Astrocyte (in vitro differentiated cells and primary cell): ENCODE data around the gene RHOBTB1. TPM values are rescaled to one million over a fixed set of nuclear protein-coding genes. Genes with fewer than 3 reads are reported as not detected.
A peak's percentile ranks its signal among the peaks of the same experiment; 100 is the strongest.

Source experiments
- DNase-seq: peaks from one replicate; pipeline ENCODE4 v3.0.0-alpha.2; 2010; ENCODE audit warnings: low read depth
- FAIRE-seq: peaks from 2 replicates; lab custom pipeline; 2011; peaks lifted over from hg19 to GRCh38; lab: Jason Lieb, UNC
- H2AFZ ChIP-seq: 2 replicates; pipeline ENCODE4 v1.6.0; 2012; ENCODE audit warnings: low read depth, low read length, inconsistent platforms
- H3K27ac ChIP-seq: 2 replicates; pipeline ENCODE4 v1.5.1; 2011; ENCODE audit warnings: low read depth, low read length, inconsistent platforms
- H3K27me3 ChIP-seq: 2 replicates; pipeline ENCODE4 v1.6.0; 2011; ENCODE audit warnings: low read length, inconsistent platforms; ENCODE audit not compliant: insufficient read depth
- H3K36me3 ChIP-seq: 2 replicates; pipeline ENCODE4 v1.5.1; 2011; ENCODE audit warnings: low read length, inconsistent platforms; ENCODE audit not compliant: insufficient read depth
- H3K4me1 ChIP-seq: 2 replicates; pipeline ENCODE4 v1.5.1; 2011; ENCODE audit warnings: low read length, inconsistent platforms; ENCODE audit not compliant: insufficient read depth
- H3K4me2 ChIP-seq: 2 replicates; pipeline ENCODE4 v1.6.0; 2012; ENCODE audit warnings: low read length, inconsistent platforms
- H3K4me3 ChIP-seq: 2 replicates; pipeline ENCODE4 v1.5.1; 2011; ENCODE audit warnings: low read depth, mild to moderate bottlenecking, low read length, inconsistent platforms; ENCODE audit not compliant: insufficient read depth
- H3K79me2 ChIP-seq: 2 replicates; pipeline ENCODE4 v1.6.0; 2012; ENCODE audit warnings: mild to moderate bottlenecking, low read length, inconsistent platforms; ENCODE audit not compliant: insufficient read depth
- H3K9ac ChIP-seq: 2 replicates; pipeline ENCODE4 v1.6.0; 2012; ENCODE audit warnings: mild to moderate bottlenecking, low read length, inconsistent platforms
- H3K9me3 ChIP-seq: 2 replicates; pipeline ENCODE4 v1.5.1; 2012; ENCODE audit warnings: low read depth, mild to moderate bottlenecking, low read length, inconsistent platforms; ENCODE audit not compliant: insufficient read depth
- H4K20me1 ChIP-seq: 2 replicates; pipeline ENCODE4 v1.6.0; 2012; ENCODE audit warnings: low read length, inconsistent platforms; ENCODE audit not compliant: insufficient read depth
- H3K27ac Mint-ChIP-seq: one replicate; pipeline ENCODE4 v1.8.0; 2021; ENCODE audit warnings: mild to moderate bottlenecking, mixed read lengths; ENCODE audit not compliant: unreplicated experiment
- H3K27me3 Mint-ChIP-seq: one replicate; pipeline ENCODE4 v1.8.0; 2021; ENCODE audit warnings: low read depth, mixed read lengths; ENCODE audit not compliant: unreplicated experiment
- H3K36me3 Mint-ChIP-seq: one replicate; pipeline ENCODE4 v1.8.0; 2021; ENCODE audit warnings: low read depth, mixed read lengths; ENCODE audit not compliant: unreplicated experiment
- H3K4me1 Mint-ChIP-seq: one replicate; pipeline ENCODE4 v1.8.0; 2021; ENCODE audit warnings: low read depth, mixed read lengths; ENCODE audit not compliant: unreplicated experiment
- H3K4me3 Mint-ChIP-seq: one replicate; pipeline ENCODE4 v1.8.0; 2021; ENCODE audit warnings: mild to moderate bottlenecking, moderate library complexity, mixed read lengths; ENCODE audit not compliant: unreplicated experiment
- H3K9me3 Mint-ChIP-seq: one replicate; pipeline ENCODE4 v1.8.0; 2021; ENCODE audit warnings: mild to moderate bottlenecking, mixed read lengths; ENCODE audit not compliant: unreplicated experiment
- CTCF ChIP-seq: IDR thresholded peaks from 2 replicates; pipeline ENCODE4 v1.5.1; 2011; ENCODE audit warnings: low read depth, mild to moderate bottlenecking, inconsistent platforms, low read length, moderate library complexity; ENCODE audit not compliant: insufficient read depth
- EZH2 ChIP-seq: IDR thresholded peaks from 2 replicates; pipeline ENCODE4 v1.6.1; 2012; ENCODE audit warnings: mild to moderate bottlenecking, low read length, inconsistent platforms; ENCODE audit not compliant: insufficient read depth
- total RNA-seq: library from RNA; stranded (reverse); gene quantifications from 2 replicates; pipeline ENCODE4 v1.2.1, GENCODE V29; 2021

Gene RHOBTB1
- total RNA-seq, 1 donor from 2014 or later = 46.5 TPM

GRCh38 chr10:60911216-60911615 is 32.8 kb downstream of the RHOBTB1 start:
- no peak overlapping the region for H3K4me3 ChIP-seq

GRCh38 chr10:60910543-60910942 is 33.4 kb downstream of the RHOBTB1 start:
- FAIRE-seq (no peak), DNase-seq (no peak)
- TF ChIP-seq CTCF = no peak
- TF ChIP-seq EZH2 = no peak
- no peak overlapping the region for H2AFZ ChIP-seq
- H3K27me3 Mint-ChIP-seq = no peaks in the 10 kb centered on the region
- peaks cover 5% of the 10 kb centered on the region for H3K9me3 Mint-ChIP-seq
- peaks cover 15% of the 10 kb centered on the region for H3K36me3 ChIP-seq
- H3K4me1 ChIP-seq = peaks cover 18% of the 10 kb centered on the region
- H3K4me2 ChIP-seq = no peak overlapping the region
- no peak overlapping the region for H3K4me3 Mint-ChIP-seq
- no peaks in the 10 kb centered on the region for H4K20me1 ChIP-seq
- H3K79me2 ChIP-seq = no peaks in the 10 kb centered on the region
- peaks cover 32% of the 10 kb centered on the region for H3K36me3 Mint-ChIP-seq
- H3K4me3 ChIP-seq = no peak overlapping the region
- no peak overlapping the region for H3K27ac Mint-ChIP-seq
- H3K4me1 Mint-ChIP-seq = peaks cover 23% of the 10 kb centered on the region
- H3K27ac ChIP-seq = no peak overlapping the region
- H3K9ac ChIP-seq = no peak overlapping the region
- no peaks in the 10 kb centered on the region for H3K27me3 ChIP-seq
- no peaks in the 10 kb centered on the region for H3K9me3 ChIP-seq

More at GRCh38 chr10:60911216-60911615, 32.8 kb downstream of the RHOBTB1 start:
- H4K20me1 ChIP-seq = no peaks in the 10 kb centered on the region
- TF ChIP-seq CTCF (no peak), EZH2 (no peak)
- DNase-seq (no peak), FAIRE-seq (no peak)
- no peak overlapping the region for H2AFZ ChIP-seq
- H3K4me1 ChIP-seq = peaks cover 17% of the 10 kb centered on the region
- Mint-ChIP-seq H3K27me3 (no peaks in the 10 kb centered on the region), H3K27ac (no peak overlapping the region), H3K9me3 (peaks cover 3% of the 10 kb centered on the region), H3K4me3 (no peak overlapping the region), H3K36me3 (peaks cover 28% of the 10 kb centered on the region), H3K4me1 (peaks cover 28% of the 10 kb centered on the region)
- peaks cover 3% of the 10 kb centered on the region for H3K79me2 ChIP-seq
- peaks cover 15% of the 10 kb centered on the region for H3K36me3 ChIP-seq
- H3K27me3 ChIP-seq = no peaks in the 10 kb centered on the region
- no peak overlapping the region for H3K4me2 ChIP-seq
- no peaks in the 10 kb centered on the region for H3K9me3 ChIP-seq
- no peak overlapping the region for H3K9ac ChIP-seq
- H3K27ac ChIP-seq = no peak overlapping the region

GRCh38 chr10:60908896-60909295 is 35.1 kb downstream of the RHOBTB1 start:
- peaks cover 15% of the 10 kb centered on the region for H3K36me3 ChIP-seq
- H3K4me3 Mint-ChIP-seq = no peak overlapping the region
- H3K27ac ChIP-seq = no peak overlapping the region
- DNase-seq (no peak), FAIRE-seq (no peak)
- no peak overlapping the region for H3K9ac ChIP-seq
- no peaks in the 10 kb centered on the region for H3K9me3 ChIP-seq
- peaks cover 11% of the 10 kb centered on the region for H3K4me1 Mint-ChIP-seq
- peaks cover 5% of the 10 kb centered on the region for H3K4me1 ChIP-seq
- H3K4me2 ChIP-seq = no peak overlapping the region
- H3K36me3 Mint-ChIP-seq = peaks cover 39% of the 10 kb centered on the region
- no peak for TF ChIP-seq CTCF
- TF ChIP-seq EZH2 = no peak
- H4K20me1 ChIP-seq = no peaks in the 10 kb centered on the region
- H3K79me2 ChIP-seq = no peaks in the 10 kb centered on the region
- no peaks in the 10 kb centered on the region for H3K27me3 ChIP-seq
- H3K27me3 Mint-ChIP-seq = no peaks in the 10 kb centered on the region
- peak overlapping the region; percentile 21 for H3K27ac Mint-ChIP-seq
- H2AFZ ChIP-seq = no peak overlapping the region
- H3K9me3 Mint-ChIP-seq = peaks cover 6% of the 10 kb centered on the region
- H3K4me3 ChIP-seq = no peak overlapping the region
